Kidney epithelial cell (primary cell): ENCODE results near the gene SCMH1. TPM values are rescaled to one million over a fixed set of nuclear protein-coding genes. Genes with fewer than 3 reads are reported as not detected.
"Not testable (repeated sequence)": the region's sequence is repeated elsewhere in the genome, so short reads cannot be mapped to it uniquely, and the experiment has no call there.

Experiments
- DNase-seq: peaks from one replicate; pipeline ENCODE4 v3.0.0-alpha.2; 2010; ENCODE audit warnings: low read depth
- H3K27me3 ChIP-seq: 2 replicates; pipeline ENCODE4 v1.6.0; 2011; ENCODE audit warnings: low read length; ENCODE audit not compliant: control insufficient read depth, insufficient read depth
- H3K36me3 ChIP-seq: 2 replicates; pipeline ENCODE4 v1.5.1; 2011; ENCODE audit warnings: low read length; ENCODE audit not compliant: control insufficient read depth, insufficient read depth
- H3K4me3 ChIP-seq: 2 replicates; pipeline ENCODE4 v1.5.1; 2011; ENCODE audit warnings: low read depth, mild to moderate bottlenecking, control low read depth, low read length
- total RNA-seq: library from RNA; depleted of rRNA; stranded (reverse); fragments of >200 nt; gene quantifications from 2 replicates; pipeline ENCODE4 v1.2.3, GENCODE V29; 2015
- TF ChIP-seq, protein P1 (sequence below): IDR thresholded peaks from 2 replicates; pipeline ENCODE4 v1.5.1; 2011; ENCODE audit warnings: mild to moderate bottlenecking, moderate library complexity, low read length, control low read depth, inconsistent platforms; ENCODE audit not compliant: insufficient read depth, poor library complexity, severe bottlenecking

Gene SCMH1
- total RNA-seq, 1 donor from 2014 or later, result 24.3 TPM

- DNase-seq, result no peak
- no peak overlapping the region for H3K4me3 ChIP-seq
- TF ChIP-seq, protein P1, sequence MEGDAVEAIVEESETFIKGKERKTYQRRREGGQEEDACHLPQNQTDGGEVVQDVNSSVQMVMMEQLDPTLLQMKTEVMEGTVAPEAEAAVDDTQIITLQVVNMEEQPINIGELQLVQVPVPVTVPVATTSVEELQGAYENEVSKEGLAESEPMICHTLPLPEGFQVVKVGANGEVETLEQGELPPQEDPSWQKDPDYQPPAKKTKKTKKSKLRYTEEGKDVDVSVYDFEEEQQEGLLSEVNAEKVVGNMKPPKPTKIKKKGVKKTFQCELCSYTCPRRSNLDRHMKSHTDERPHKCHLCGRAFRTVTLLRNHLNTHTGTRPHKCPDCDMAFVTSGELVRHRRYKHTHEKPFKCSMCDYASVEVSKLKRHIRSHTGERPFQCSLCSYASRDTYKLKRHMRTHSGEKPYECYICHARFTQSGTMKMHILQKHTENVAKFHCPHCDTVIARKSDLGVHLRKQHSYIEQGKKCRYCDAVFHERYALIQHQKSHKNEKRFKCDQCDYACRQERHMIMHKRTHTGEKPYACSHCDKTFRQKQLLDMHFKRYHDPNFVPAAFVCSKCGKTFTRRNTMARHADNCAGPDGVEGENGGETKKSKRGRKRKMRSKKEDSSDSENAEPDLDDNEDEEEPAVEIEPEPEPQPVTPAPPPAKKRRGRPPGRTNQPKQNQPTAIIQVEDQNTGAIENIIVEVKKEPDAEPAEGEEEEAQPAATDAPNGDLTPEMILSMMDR, result no peak
- no peaks in the 10 kb centered on the region for H3K36me3 ChIP-seq
- no peaks in the 10 kb centered on the region for H3K27me3 ChIP-seq
Observed at GRCh38 chr1:41221995-41222394, 20.1 kb downstream of the SCMH1 start.

DNA sequence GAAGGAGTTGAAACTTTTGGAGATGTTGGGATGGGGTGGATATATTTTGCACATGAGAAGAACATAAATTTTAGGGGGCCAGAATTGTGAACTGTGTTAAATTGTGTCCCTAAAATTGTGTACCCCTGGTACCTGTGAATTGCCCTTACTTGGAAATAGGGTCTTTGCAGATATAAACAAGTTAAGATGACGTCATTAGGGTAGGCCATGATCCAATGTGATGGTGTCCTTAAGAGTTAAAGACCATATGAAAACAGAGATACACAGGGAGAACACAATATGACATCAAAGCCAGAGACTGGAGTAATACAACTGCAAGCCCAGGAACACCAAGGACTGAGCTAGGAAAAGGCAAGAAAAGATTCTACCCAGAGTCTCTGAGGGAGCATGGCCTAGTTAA, 24.0 kb downstream of the SCMH1 start:
- no peak for DNase-seq
- TF ChIP-seq, protein P1, result no peak
- H3K27me3 ChIP-seq, result no peaks in the 10 kb centered on the region
- no peak overlapping the region for H3K4me3 ChIP-seq
- no peaks in the 10 kb centered on the region for H3K36me3 ChIP-seq

GRCh38 chr1:41217441-41217840, 24.7 kb downstream of the SCMH1 start:
- no peak for DNase-seq
- Histone ChIP-seq H3K4me3 (no peak overlapping the region), H3K27me3 (no peaks in the 10 kb centered on the region)

DNA sequence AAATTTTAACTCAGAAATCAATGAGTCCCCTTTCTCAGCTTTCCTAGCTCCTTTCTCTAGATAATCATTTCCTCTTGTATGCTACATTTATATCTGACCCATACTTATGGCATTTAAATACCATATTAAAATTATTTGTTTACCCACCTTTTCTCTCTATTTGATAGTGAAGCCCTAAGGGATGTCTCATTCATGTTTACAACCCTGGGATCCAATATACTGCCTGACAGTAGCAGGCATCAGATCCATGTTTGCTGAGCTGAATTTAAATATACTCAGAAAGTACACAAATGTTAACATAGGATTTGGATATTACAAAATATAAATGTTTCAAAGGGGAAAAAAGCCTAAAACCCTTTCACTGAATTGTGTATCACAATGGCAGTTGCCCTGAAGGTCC, 26.5 kb downstream of the SCMH1 start:
- H3K36me3 ChIP-seq, result no peaks in the 10 kb centered on the region
- TF ChIP-seq, protein P1, result no peak
- H3K27me3 ChIP-seq, result no peaks in the 10 kb centered on the region
- DNase-seq, result no peak
- H3K4me3 ChIP-seq, result no peak overlapping the region

More at GRCh38 chr1:41217441-41217840, 24.7 kb downstream of the SCMH1 start:
- H3K36me3 ChIP-seq, result no peaks in the 10 kb centered on the region
- TF ChIP-seq, protein P1, result no peak

DNA sequence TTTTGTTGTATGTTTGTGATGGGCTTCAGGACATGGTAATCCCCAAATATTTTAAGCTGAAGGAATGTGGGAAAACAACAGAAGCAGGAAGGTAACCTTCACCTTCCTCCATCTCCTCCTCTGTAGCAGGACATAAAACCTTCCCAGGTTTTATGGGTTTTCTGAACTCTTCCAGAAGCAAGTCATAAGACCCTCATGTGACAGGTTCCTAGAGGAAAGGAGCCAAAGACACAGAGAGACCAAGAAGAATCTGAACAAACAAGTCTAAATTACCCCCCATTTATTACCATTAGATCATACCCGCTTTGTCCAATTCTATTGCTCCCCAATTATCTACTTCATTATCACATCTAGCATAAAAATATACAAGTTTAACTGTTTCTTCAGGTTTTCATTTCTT, 28.8 kb downstream of the SCMH1 start:
- H3K36me3 ChIP-seq, result no peaks in the 10 kb centered on the region
- H3K4me3 ChIP-seq, result no peak overlapping the region
- no peaks in the 10 kb centered on the region for H3K27me3 ChIP-seq
- TF ChIP-seq, protein P1, result no peak
- DNase-seq, result no peak

DNA sequence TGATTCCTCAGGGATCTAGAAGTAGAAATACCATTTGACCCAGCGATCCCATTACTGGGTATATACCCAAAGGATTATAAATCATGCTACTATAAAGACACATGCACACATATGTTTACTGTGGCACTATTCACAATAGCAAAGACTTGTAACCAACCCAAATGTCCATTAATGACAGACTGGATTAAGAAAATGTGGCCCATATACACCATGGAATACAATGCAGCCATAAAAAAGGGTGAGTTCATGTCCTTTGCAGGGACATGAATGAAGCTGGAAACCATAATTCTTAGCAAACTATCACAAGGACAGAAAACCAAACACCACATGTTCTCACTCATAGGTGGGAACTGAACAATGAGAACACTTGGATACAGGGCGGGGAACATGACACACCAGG, 30.5 kb downstream of the SCMH1 start:
- H3K4me3 ChIP-seq, result not testable (repeated sequence)

GRCh38 chr1:41207053-41207452, 35.1 kb downstream of the SCMH1 start:
- DNase-seq, H3K4me3 ChIP-seq, H3K36me3 ChIP-seq, H3K27me3 ChIP-seq: not testable (repeated sequence)

More for the DNA sequence above, 30.5 kb downstream of the SCMH1 start:
- not testable (repeated sequence) for H3K27me3 ChIP-seq, H3K36me3 ChIP-seq, DNase-seq
